H9 (cell line): Measurements from ENCODE around the gene ARPC2. TPM values are rescaled to one million over a fixed set of nuclear protein-coding genes. Genes with fewer than 3 reads are reported as not detected.

Experiments
- DNase-seq: peaks from one replicate; pipeline ENCODE4 v3.0.0-alpha.2; 2017
- H2AFZ ChIP-seq: one replicate; pipeline ENCODE4 v1.6.1; 2013; ENCODE audit warnings: mild to moderate bottlenecking, low read length, control low read depth, moderate library complexity
- H2AK5ac ChIP-seq: 2 replicates; pipeline ENCODE4 v1.6.1; 2013; ENCODE audit warnings: low read length, control low read depth, mixed read lengths; ENCODE audit not compliant: insufficient read length
- H2BK120ac ChIP-seq: one replicate; pipeline ENCODE4 v1.6.1; 2013; ENCODE audit warnings: low read depth, mild to moderate bottlenecking, low read length, control low read depth, inconsistent platforms; ENCODE audit not compliant: poor library complexity, severe bottlenecking
- H2BK12ac ChIP-seq: 2 replicates; pipeline ENCODE4 v1.6.1; 2013; ENCODE audit warnings: low read length, control low read depth, mixed read lengths, low read depth; ENCODE audit not compliant: insufficient read length
- H2BK15ac ChIP-seq: 2 replicates; pipeline ENCODE4 v1.6.1; 2013; ENCODE audit warnings: low read depth, low read length, control low read depth
- H2BK20ac ChIP-seq: one replicate; pipeline ENCODE4 v1.6.1; 2013; ENCODE audit warnings: low read depth, mild to moderate bottlenecking, low read length, control low read depth, inconsistent platforms; ENCODE audit not compliant: poor library complexity, severe bottlenecking
- H2BK5ac ChIP-seq: 2 replicates; pipeline ENCODE4 v1.6.1; 2013; ENCODE audit warnings: low read length, control low read depth, mixed read lengths; ENCODE audit not compliant: insufficient read length
- H3K14ac ChIP-seq: 2 replicates; pipeline ENCODE4 v1.6.1; 2013; ENCODE audit warnings: low read length, control low read depth; ENCODE audit not compliant: insufficient read depth
- H3K18ac ChIP-seq: 2 replicates; pipeline ENCODE4 v1.6.1; 2013; ENCODE audit warnings: low read depth, mild to moderate bottlenecking, mixed read lengths, low read length, control low read depth; ENCODE audit not compliant: insufficient read length
- H3K23ac ChIP-seq: 2 replicates; pipeline ENCODE4 v1.6.1; 2013; ENCODE audit warnings: low read length, control low read depth, mixed read lengths, low read depth; ENCODE audit not compliant: insufficient read length
- H3K23me2 ChIP-seq: 2 replicates; pipeline ENCODE4 v1.6.1; 2013; ENCODE audit warnings: low read depth, mild to moderate bottlenecking, mixed read lengths, low read length, control low read depth; ENCODE audit not compliant: insufficient read length, poor library complexity, severe bottlenecking
- H3K27ac ChIP-seq: 2 replicates; pipeline ENCODE4 v1.5.1; 2013; ENCODE audit warnings: low read length, control low read depth, mixed read lengths, low read depth; ENCODE audit not compliant: insufficient read length
- H3K27me3 ChIP-seq: 2 replicates; pipeline ENCODE4 v1.6.1; 2013; ENCODE audit warnings: low read length, control low read depth, inconsistent platforms; ENCODE audit not compliant: insufficient read depth
- H3K4ac ChIP-seq: 2 replicates; pipeline ENCODE4 v1.6.1; 2013; ENCODE audit warnings: low read depth, mild to moderate bottlenecking, control low read depth, inconsistent platforms, low read length, moderate library complexity
- H3K4me1 ChIP-seq: 2 replicates; pipeline ENCODE4 v1.6.1; 2013; ENCODE audit warnings: low read length, control low read depth, inconsistent platforms; ENCODE audit not compliant: insufficient read depth
- H3K4me2 ChIP-seq: 2 replicates; pipeline ENCODE4 v1.6.1; 2013; ENCODE audit warnings: low read length, control low read depth, mixed read lengths; ENCODE audit not compliant: insufficient read length, insufficient read depth
- H3K56ac ChIP-seq: 2 replicates; pipeline ENCODE4 v1.6.1; 2013; ENCODE audit warnings: low read depth, mild to moderate bottlenecking, mixed read lengths, low read length, control low read depth; ENCODE audit not compliant: insufficient read length
- H3K79me1 ChIP-seq: 2 replicates; pipeline ENCODE4 v1.6.1; 2013; ENCODE audit warnings: low read depth, mild to moderate bottlenecking, moderate library complexity, low read length, control low read depth, inconsistent platforms; ENCODE audit not compliant: insufficient read depth, poor library complexity, severe bottlenecking
- H3K79me2 ChIP-seq: 2 replicates; pipeline ENCODE4 v1.6.1; 2013; ENCODE audit warnings: low read length, control low read depth, inconsistent platforms; ENCODE audit not compliant: insufficient read depth
- H3K9ac ChIP-seq: 2 replicates; pipeline ENCODE4 v1.6.1; 2013; ENCODE audit warnings: low read length, control low read depth, mixed read lengths; ENCODE audit not compliant: insufficient read length; ENCODE audit errors: extremely low read depth
- H3K9me3 ChIP-seq: one replicate; pipeline ENCODE4 v1.6.1; 2013; ENCODE audit warnings: low read depth, low read length, inconsistent platforms; ENCODE audit not compliant: control insufficient read depth
- H3T11ph ChIP-seq: one replicate; pipeline ENCODE4 v1.6.1; 2013; ENCODE audit warnings: mild to moderate bottlenecking, low read length, control low read depth, inconsistent platforms
- H4K20me1 ChIP-seq: one replicate; pipeline ENCODE4 v1.6.1; 2013; ENCODE audit not compliant: control insufficient read depth, insufficient read length, insufficient read depth
- H4K5ac ChIP-seq: 2 replicates; pipeline ENCODE4 v1.6.1; 2013; ENCODE audit warnings: low read depth, mild to moderate bottlenecking, mixed read lengths, low read length, control low read depth; ENCODE audit not compliant: insufficient read length
- H4K8ac ChIP-seq: replicated peaks from 2 replicates; pipeline ENCODE4 v1.6.1; 2013; ENCODE audit warnings: low read length, control low read depth, mixed read lengths, low read depth; ENCODE audit not compliant: insufficient read length
- H4K91ac ChIP-seq: 2 replicates; pipeline ENCODE4 v1.6.1; 2013; ENCODE audit warnings: low read depth, mild to moderate bottlenecking, moderate library complexity, mixed read lengths, low read length, control low read depth; ENCODE audit not compliant: insufficient read length
- H3K27ac Mint-ChIP-seq, 3 experiments: 2 replicates in 2 of 3; 3 replicates in 1 of 3; pipeline ENCODE4 v1.8.0; 2020 to 2021; ENCODE audit warnings: mixed read lengths in 3 of 3, mild to moderate bottlenecking in 1 of 3, moderate library complexity in 1 of 3
- H3K27me3 Mint-ChIP-seq: 2 replicates; pipeline ENCODE4 v1.8.0; 2021; ENCODE audit warnings: low read depth, mild to moderate bottlenecking, moderate library complexity, mixed read lengths
- H3K36me3 Mint-ChIP-seq, 3 experiments: 2 replicates in 2 of 3; 3 replicates in 1 of 3; pipeline ENCODE4 v1.8.0; 2020 to 2021; ENCODE audit warnings: low read depth in 3 of 3, mixed read lengths in 3 of 3; ENCODE audit not compliant: insufficient read depth in 1 of 3
- H3K4me1 Mint-ChIP-seq, 2 experiments: 2 replicates each; pipeline ENCODE4 v1.8.0; 2020; ENCODE audit warnings: mixed read lengths in 2 of 2
- H3K4me3 Mint-ChIP-seq, 2 experiments: 2 replicates in 1 of 2; 3 replicates in 1 of 2; pipeline ENCODE4 v1.8.0; 2020 to 2021; ENCODE audit warnings: mild to moderate bottlenecking in 2 of 2, mixed read lengths in 2 of 2, moderate library complexity in 1 of 2
- H3K9me3 Mint-ChIP-seq, 2 experiments: 2 replicates in 1 of 2; 3 replicates in 1 of 2; pipeline ENCODE4 v1.8.0; 2020; ENCODE audit warnings: mild to moderate bottlenecking in 2 of 2, mixed read lengths in 2 of 2, moderate library complexity in 1 of 2
- CTCF ChIP-seq: fragments of 200-600 bp; sonication (generic); conservative IDR thresholded peaks from 3 replicates; pipeline ENCODE4 v1.8.0; 2021; ENCODE audit warnings: antibody characterized with exemption, mild to moderate bottlenecking
- WGBS: extraction: QIAGEN DNeasy Blood & Tissue Kit; methylation state at CpG from one replicate; pipeline ENCODE4 v1.1.7; 2013; ENCODE audit warnings: missing lambda C conversion rate, low lambda C conversion rate, mixed read lengths; ENCODE audit not compliant: insufficient read length; ENCODE audit errors: extremely low coverage; 5-methylcytosine and 5-hydroxymethylcytosine counted together
- total RNA-seq: library from RNA; stranded (reverse); gene quantifications from 2 replicates; pipeline ENCODE4 v1.2.1, GENCODE V29; 2021

The ARPC2 gene
- total RNA-seq, 1 experiment from 2014 or later: 197 TPM

- Histone ChIP-seq H3K4ac (no peak overlapping the region), H3K23ac (no peak overlapping the region), H3K79me2 (no peaks in the 10 kb centered on the region), H4K5ac (no peak overlapping the region), H3K18ac (no peak overlapping the region), H3K79me1 (no peaks in the 10 kb centered on the region), H3K9me3 (no peaks in the 10 kb centered on the region), H3K4me1 (peaks cover 2% of the 10 kb centered on the region; the same call in 1 of the 2 replicates), H3K23me2 (no peaks in the 10 kb centered on the region), H3K56ac (no peak overlapping the region), H2AFZ (no peak overlapping the region), H2BK5ac (no peak overlapping the region), H2BK12ac (no peak overlapping the region), H4K20me1 (no peaks in the 10 kb centered on the region), H3T11ph (no peak overlapping the region), H2BK15ac (no peak overlapping the region), H3K4me2 (no peak overlapping the region), H2AK5ac (no peak overlapping the region), H2BK120ac (no peak overlapping the region), H2BK20ac (no peak overlapping the region), H4K91ac (no peak overlapping the region), H4K8ac (no peak overlapping the region), H3K27me3 (no peaks in the 10 kb centered on the region), H3K14ac (no peak overlapping the region), H3K9ac (no peak overlapping the region), H3K27ac (no peak overlapping the region)
- Mint-ChIP-seq H3K36me3 (no peaks in the 10 kb centered on the region), H3K27me3 (peaks cover 23% of the 10 kb centered on the region), H3K27ac (no peak overlapping the region), H3K9me3 (no peaks in the 10 kb centered on the region; a peak in 1 of 5 replicates), H3K4me3 (no peak overlapping the region), H3K4me1 (peaks cover 6 to 12% of the 10 kb centered on the region in 2 experiments)
- DNase-seq: no peak
- no CpG with 5 or more reads among the region's 1 CpG for WGBS
- TF ChIP-seq CTCF: no peak
Measured at GRCh38 chr2:218168016-218168415, 49.0 kb upstream of the ARPC2 start.
